Endothelial cell of umbilical vein (primary cell): ENCODE results near the gene CMSS1. TPM values are rescaled to one million over a fixed set of nuclear protein-coding genes. Genes with fewer than 3 reads are reported as not detected.

ENCODE experiments used
- BruUV-seq: library from RNA; stranded (reverse); fragments of 400-500 nt; replicated peaks from 2 replicates; lab custom pipeline; 2021; lab: Mats Ljungman, UMichigan
- CTCF ChIA-PET: fragments of 300-600, 350-600 bp; sonication (Branson Sonifier 250); formaldehyde crosslinking; loops from one replicate; lab custom pipeline; 2021; ENCODE audit warnings: antibody characterized with exemption, inconsistent platforms; lab: Charles Lee
- POLR2A ChIA-PET: fragments of 300-600, 350-600 bp; sonication (Branson Sonifier 250); formaldehyde crosslinking; loops from one replicate; lab custom pipeline; 2021; ENCODE audit warnings: antibody characterized with exemption, inconsistent platforms; lab: Charles Lee
- DNase-seq: peaks from one replicate; pipeline ENCODE4 v3.0.0-alpha.2; 2011; ENCODE audit warnings: low read depth, low spot score
- FAIRE-seq: peaks from 2 replicates; lab custom pipeline; 2011; peaks lifted over from hg19 to GRCh38; lab: Jason Lieb, UNC
- H2AFZ ChIP-seq: 2 replicates; pipeline ENCODE4 v1.6.0; 2012; ENCODE audit warnings: low read depth, low read length, control low read depth, inconsistent platforms
- H3K27ac ChIP-seq: 2 replicates; pipeline ENCODE4 v1.5.1; 2011; ENCODE audit warnings: low read depth, mild to moderate bottlenecking, control low read depth, low read length, moderate library complexity; ENCODE audit not compliant: insufficient read depth
- H3K27me3 ChIP-seq, 2 experiments: 2 replicates each; pipeline versions ENCODE4 v1.6.0 to v1.6.1; 2011; ENCODE audit warnings: low read length in 2 of 2, mixed read lengths in 1 of 2; ENCODE audit not compliant: control insufficient read depth in 2 of 2, insufficient read depth in 2 of 2
- H3K36me3 ChIP-seq, 2 experiments: 2 replicates in 1 of 2; 3 replicates in 1 of 2; pipeline ENCODE4 v1.5.1; 2011; ENCODE audit warnings: low read length in 2 of 2, mild to moderate bottlenecking in 1 of 2, moderate library complexity in 1 of 2; ENCODE audit not compliant: control insufficient read depth in 2 of 2, insufficient read depth in 2 of 2; ENCODE audit errors: extremely low read depth in 1 of 2
- H3K4me1 ChIP-seq: 3 replicates; pipeline ENCODE4 v1.5.1; 2011; ENCODE audit warnings: mild to moderate bottlenecking, low read length; ENCODE audit not compliant: control insufficient read depth, insufficient read depth; ENCODE audit errors: extremely low read depth
- H3K4me2 ChIP-seq: 2 replicates; pipeline ENCODE4 v1.6.1; 2011; ENCODE audit warnings: low read length, control low read depth, mixed read lengths; ENCODE audit not compliant: insufficient read depth
- H3K4me3 ChIP-seq, 3 experiments: fragments of 200-600 bp in 1 of 3; sonication (generic), shearing (Covaris generic) in 1 of 3; replicated peaks in 1 of 3; 2 replicates each; pipeline ENCODE4 v1.5.1; 2011 to 2016; ENCODE audit warnings: control low read depth in 3 of 3, low read length in 3 of 3, mild to moderate bottlenecking in 2 of 3, inconsistent platforms in 1 of 3, low read depth in 1 of 3, moderate library complexity in 1 of 3; ENCODE audit not compliant: insufficient read depth in 1 of 3
- H3K79me2 ChIP-seq: 2 replicates; pipeline ENCODE4 v1.6.0; 2012; ENCODE audit warnings: low read length, inconsistent platforms; ENCODE audit not compliant: control insufficient read depth, insufficient read depth
- H3K9ac ChIP-seq: replicated peaks from 2 replicates; pipeline ENCODE3; 2011; ENCODE audit warnings: low read length, control low read depth; ENCODE audit not compliant: insufficient read depth; ENCODE audit errors: extremely low read depth
- H3K9me1 ChIP-seq: replicated peaks from 3 replicates; pipeline ENCODE4 v1.6.0; 2011; ENCODE audit warnings: mild to moderate bottlenecking, low read length; ENCODE audit not compliant: control insufficient read depth, insufficient read depth; ENCODE audit errors: extremely low read depth
- H3K9me3 ChIP-seq: replicated peaks from 2 replicates; pipeline ENCODE4 v1.5.1; 2012; ENCODE audit warnings: low read length, inconsistent platforms; ENCODE audit not compliant: control insufficient read depth, insufficient read depth
- H4K20me1 ChIP-seq: replicated peaks from 2 replicates; pipeline ENCODE3; 2011; ENCODE audit warnings: mild to moderate bottlenecking, low read length; ENCODE audit not compliant: control insufficient read depth, insufficient read depth; ENCODE audit errors: extremely low read depth
- EZH2 ChIP-seq: IDR thresholded peaks from 2 replicates; pipeline ENCODE4 v1.6.1; 2012; ENCODE audit warnings: borderline replicate concordance, low read depth, mild to moderate bottlenecking, moderate library complexity, low read length, inconsistent platforms; ENCODE audit not compliant: severe bottlenecking
- FOS ChIP-seq: IDR thresholded peaks from 2 replicates; pipeline ENCODE4 v1.6.1; 2011; ENCODE audit warnings: mild to moderate bottlenecking, low read length, moderate library complexity, borderline replicate concordance; ENCODE audit not compliant: insufficient read depth
- GATA2 ChIP-seq: IDR thresholded peaks from 2 replicates; pipeline ENCODE4 v1.7.0; 2011; ENCODE audit warnings: low read depth, mild to moderate bottlenecking, moderate library complexity, mixed read lengths, low read length; ENCODE audit not compliant: insufficient read length, insufficient read depth
- JUN ChIP-seq: IDR thresholded peaks from 2 replicates; pipeline ENCODE4 v1.6.1; 2011; ENCODE audit warnings: borderline replicate concordance, low read depth; ENCODE audit not compliant: insufficient read length, insufficient read depth
- MYC ChIP-seq: IDR thresholded peaks from one replicate; pipeline ENCODE4 v1.6.1; 2011; ENCODE audit warnings: mild to moderate bottlenecking, low read depth, low read length
- POLR2A ChIP-seq: IDR thresholded peaks from 2 replicates; pipeline ENCODE4 v1.6.1; 2012; ENCODE audit warnings: low read depth, mild to moderate bottlenecking, control low read depth, low read length
- POLR2AphosphoS5 ChIP-seq: IDR thresholded peaks from 2 replicates; pipeline ENCODE4 v1.6.1; 2012; ENCODE audit warnings: low read depth, mild to moderate bottlenecking, control low read depth, low read length, moderate library complexity; ENCODE audit not compliant: insufficient read depth
- dilution Hi-C: fragments of 300-500 bp; cut with MboI; formaldehyde crosslinking; loops from one replicate; pipeline ENCODE4 v1.15.0; 2019; ENCODE audit warnings: low sequenced_read_pairs; ENCODE audit not compliant: extremely low pct_ligation_motif_present
- intact Hi-C: fragments of 100-400 bp; cut with micrococcal nuclease; formaldehyde crosslinking; loops from one replicate; pipeline ENCODE4 v1.10.0; 2022
- polyA plus RNA-seq, 4 experiments: library from polyadenylated mRNA; depleted of rRNA in 3 of 4; stranded (reverse) in 3 of 4; unstranded in 1 of 4; fragments of >200 nt; gene quantifications; 2 replicates each; pipeline versions ENCODE4 v1.2.1 to v1.2.3, GENCODE V29; 2011 to 2012; ENCODE audit warnings: missing spikeins in 1 of 4
- total RNA-seq: library from RNA; stranded (reverse); gene quantifications from 2 replicates; pipeline ENCODE4 v1.2.3, GENCODE V29; 2021
- TF ChIP-seq, protein P1 (sequence below), 2 donors: IDR thresholded peaks; 1 replicate in 1 of 2; 2 replicates in 1 of 2; pipeline ENCODE4 v1.5.1; 2011; ENCODE audit warnings: low read length in 2 of 2, mild to moderate bottlenecking in 2 of 2, moderate library complexity in 2 of 2, control low read depth in 1 of 2, inconsistent platforms in 1 of 2, low read depth in 1 of 2; ENCODE audit not compliant: insufficient read depth in 1 of 2; ENCODE audit errors: extremely low read depth in 1 of 2
- TF ChIP-seq, protein P2 (sequence below): IDR thresholded peaks from 2 replicates; pipeline ENCODE4 v1.6.1; 2011; ENCODE audit not compliant: insufficient read depth, insufficient read length

The CMSS1 gene
- total and polyA plus RNA-seq, 2 donors (not counting 3 experiments of a cell fraction or from before 2014, with no cell fraction given), result 9.7 to 60.6 TPM

DNA sequence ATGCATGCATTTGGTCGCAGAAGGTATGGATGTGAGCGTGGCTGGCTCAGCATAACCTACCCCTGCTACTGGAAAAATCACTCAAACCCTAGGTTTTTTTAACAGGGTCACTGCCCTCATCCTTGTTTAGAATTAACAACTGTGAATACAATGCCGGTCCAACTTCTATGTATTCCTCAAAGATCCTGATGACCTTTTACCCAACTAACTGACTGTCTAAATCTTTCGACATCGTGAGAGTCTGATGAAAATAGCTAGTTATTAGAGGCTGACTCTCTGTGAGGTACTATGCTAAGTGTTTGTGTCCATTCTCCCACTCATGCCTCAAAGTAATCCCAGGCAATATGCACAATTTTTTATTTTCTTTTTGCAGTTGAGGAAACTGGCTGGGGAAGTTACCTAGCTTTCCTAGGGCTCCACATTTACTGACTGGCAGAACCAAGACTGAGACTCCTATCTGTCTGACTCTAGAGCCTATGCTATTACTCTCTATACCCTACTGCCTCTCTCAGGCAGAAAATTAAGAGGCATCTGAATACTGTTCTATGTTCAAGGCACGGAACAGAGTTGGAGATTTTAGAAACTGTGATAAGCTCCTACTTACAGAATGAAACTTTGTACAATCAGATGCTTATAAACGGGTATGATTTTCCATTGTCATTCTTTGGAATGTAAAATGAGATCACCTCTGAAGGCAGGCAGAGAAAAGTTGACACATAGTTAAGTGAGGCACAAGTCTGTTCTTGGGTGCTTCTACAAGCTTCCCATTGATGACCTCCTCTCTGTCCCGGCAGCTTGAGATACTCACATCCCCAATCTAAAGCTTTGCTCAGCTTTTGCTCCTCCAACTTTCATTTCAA, 240.3 kb downstream of the CMSS1 start:
- no peak overlapping the region for H3K4me2 ChIP-seq
- H3K9ac ChIP-seq, result no peak overlapping the region
- no peaks in the 10 kb centered on the region for H3K36me3 ChIP-seq
- no peak overlapping the region for H3K4me3 ChIP-seq
- CTCF ChIA-PET, result interaction anchor here (0.6 to 5.7 kb wide), 15 partner anchors 12 to 226 kb away, joined by 3 to 37 read pairs (median 4); no protein-coding TSS in a partner anchor
- dilution Hi-C loops, result no loop called here
- H4K20me1 ChIP-seq, result no peaks in the 10 kb centered on the region
- H3K9me3 ChIP-seq, result no peaks in the 10 kb centered on the region
- BruUV-seq, result no TSS peak
- intact Hi-C loops, result no loop called here
- FAIRE-seq (no peak), DNase-seq (no peak)
- TF ChIP-seq, protein P1, sequence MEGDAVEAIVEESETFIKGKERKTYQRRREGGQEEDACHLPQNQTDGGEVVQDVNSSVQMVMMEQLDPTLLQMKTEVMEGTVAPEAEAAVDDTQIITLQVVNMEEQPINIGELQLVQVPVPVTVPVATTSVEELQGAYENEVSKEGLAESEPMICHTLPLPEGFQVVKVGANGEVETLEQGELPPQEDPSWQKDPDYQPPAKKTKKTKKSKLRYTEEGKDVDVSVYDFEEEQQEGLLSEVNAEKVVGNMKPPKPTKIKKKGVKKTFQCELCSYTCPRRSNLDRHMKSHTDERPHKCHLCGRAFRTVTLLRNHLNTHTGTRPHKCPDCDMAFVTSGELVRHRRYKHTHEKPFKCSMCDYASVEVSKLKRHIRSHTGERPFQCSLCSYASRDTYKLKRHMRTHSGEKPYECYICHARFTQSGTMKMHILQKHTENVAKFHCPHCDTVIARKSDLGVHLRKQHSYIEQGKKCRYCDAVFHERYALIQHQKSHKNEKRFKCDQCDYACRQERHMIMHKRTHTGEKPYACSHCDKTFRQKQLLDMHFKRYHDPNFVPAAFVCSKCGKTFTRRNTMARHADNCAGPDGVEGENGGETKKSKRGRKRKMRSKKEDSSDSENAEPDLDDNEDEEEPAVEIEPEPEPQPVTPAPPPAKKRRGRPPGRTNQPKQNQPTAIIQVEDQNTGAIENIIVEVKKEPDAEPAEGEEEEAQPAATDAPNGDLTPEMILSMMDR (IDR thresholded peaks at IDR 0.05; ENCODE audit: extremely low read depth in 1 of 2, insufficient read depth in 1 of 2, low read depth in 1 of 2, low read length in 2 of 2), result no peak
- H2AFZ ChIP-seq, result no peak overlapping the region
- no peaks in the 10 kb centered on the region for H3K9me1 ChIP-seq
- no peak overlapping the region for H3K27ac ChIP-seq
- H3K79me2 ChIP-seq, result no peaks in the 10 kb centered on the region
- H3K27me3 ChIP-seq, result no peaks in the 10 kb centered on the region
- POLR2A ChIA-PET, result no interaction called here
- H3K4me1 ChIP-seq, result no peaks in the 10 kb centered on the region

DNA sequence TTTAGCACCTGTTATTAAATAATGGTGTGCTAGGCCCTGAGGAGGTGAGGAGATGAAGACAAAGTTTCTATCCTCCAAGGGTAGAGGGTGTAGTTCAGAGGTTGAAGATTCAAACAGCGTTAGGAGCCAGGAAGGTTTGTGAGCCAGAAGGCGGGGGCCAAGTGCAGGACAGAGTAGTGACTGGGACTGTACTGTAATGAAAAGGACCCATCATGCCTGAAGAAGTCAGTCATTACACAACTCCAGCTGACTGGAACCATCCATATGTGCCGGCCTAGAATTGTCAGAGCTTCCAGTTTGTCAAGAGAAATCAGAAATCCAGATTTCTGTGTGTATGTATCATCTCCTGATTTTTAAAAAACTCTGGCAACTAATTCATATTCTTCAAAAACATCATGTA, 241.8 kb downstream of the CMSS1 start:
- no peak for FAIRE-seq
- Histone ChIP-seq H3K79me2 (no peaks in the 10 kb centered on the region), H4K20me1 (no peaks in the 10 kb centered on the region), H3K4me2 (no peak overlapping the region), H3K4me3 (no peak overlapping the region), H2AFZ (no peak overlapping the region), H3K9me3 (no peaks in the 10 kb centered on the region), H3K9me1 (no peaks in the 10 kb centered on the region), H3K27ac (no peak overlapping the region), H3K4me1 (no peaks in the 10 kb centered on the region), H3K36me3 (no peaks in the 10 kb centered on the region), H3K9ac (no peak overlapping the region), H3K27me3 (no peaks in the 10 kb centered on the region)
- intact Hi-C loops, result no loop called here
- TF ChIP-seq FOS (no peak), JUN (no peak), GATA2 (no peak), MYC (no peak), POLR2A (no peak), EZH2 (no peak), POLR2AphosphoS5 (no peak)
- TF ChIP-seq, protein P1 (IDR thresholded peaks at IDR 0.05; ENCODE audit: extremely low read depth in 1 of 2, insufficient read depth in 1 of 2, low read depth in 1 of 2, low read length in 2 of 2), result no peak
- TF ChIP-seq, protein P2, sequence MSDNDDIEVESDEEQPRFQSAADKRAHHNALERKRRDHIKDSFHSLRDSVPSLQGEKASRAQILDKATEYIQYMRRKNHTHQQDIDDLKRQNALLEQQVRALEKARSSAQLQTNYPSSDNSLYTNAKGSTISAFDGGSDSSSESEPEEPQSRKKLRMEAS, result no peak
- BruUV-seq, result no TSS peak
- dilution Hi-C loops, result no loop called here
- DNase-seq, result no peak
- ChIA-PET POLR2A (no interaction called here), CTCF (interaction anchor here (1.5 to 5.7 kb wide), 3 partner anchors 10 to 216 kb away, joined by 3 to 37 read pairs (median 29); no protein-coding TSS in a partner anchor)
